Measurements from ENCODE around the gene PTEN. TPM values are rescaled to one million over a fixed set of nuclear protein-coding genes. Genes with fewer than 3 reads are reported as not detected.

The PTEN gene
- total and polyA plus RNA-seq, 11 donors = 20.1 to 77.7 (median 60.0) TPM

DNA sequence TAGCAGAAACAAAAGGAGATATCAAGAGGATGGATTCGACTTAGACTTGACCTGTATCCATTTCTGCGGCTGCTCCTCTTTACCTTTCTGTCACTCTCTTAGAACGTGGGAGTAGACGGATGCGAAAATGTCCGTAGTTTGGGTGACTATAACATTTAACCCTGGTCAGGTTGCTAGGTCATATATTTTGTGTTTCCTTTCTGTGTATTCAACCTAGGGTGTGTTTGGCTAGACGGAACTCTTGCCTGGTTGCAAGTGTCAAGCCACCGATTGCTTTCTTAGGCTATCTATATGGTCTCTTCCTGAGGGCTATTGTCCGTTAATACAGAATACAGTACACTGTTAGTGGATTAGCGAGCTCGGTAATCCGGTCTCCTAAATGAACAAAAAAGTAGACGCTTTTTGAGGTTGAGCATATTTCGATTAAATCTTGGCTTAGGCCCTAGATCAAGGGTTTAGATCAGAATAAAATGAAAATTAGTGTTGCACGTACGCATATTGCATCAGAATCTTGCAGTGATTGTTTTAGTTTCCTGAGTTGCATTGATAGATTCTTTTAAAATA is 1.2 kb downstream of the PTEN start:
- peaks cover 0 to 48% (median 26%) of the 10 kb centered on the region in 12 donors for H3K4me1 ChIP-seq
- TF ChIP-seq POLR2A (IDR thresholded peaks at IDR 0.05) = no peak
- TF ChIP-seq, protein P1, sequence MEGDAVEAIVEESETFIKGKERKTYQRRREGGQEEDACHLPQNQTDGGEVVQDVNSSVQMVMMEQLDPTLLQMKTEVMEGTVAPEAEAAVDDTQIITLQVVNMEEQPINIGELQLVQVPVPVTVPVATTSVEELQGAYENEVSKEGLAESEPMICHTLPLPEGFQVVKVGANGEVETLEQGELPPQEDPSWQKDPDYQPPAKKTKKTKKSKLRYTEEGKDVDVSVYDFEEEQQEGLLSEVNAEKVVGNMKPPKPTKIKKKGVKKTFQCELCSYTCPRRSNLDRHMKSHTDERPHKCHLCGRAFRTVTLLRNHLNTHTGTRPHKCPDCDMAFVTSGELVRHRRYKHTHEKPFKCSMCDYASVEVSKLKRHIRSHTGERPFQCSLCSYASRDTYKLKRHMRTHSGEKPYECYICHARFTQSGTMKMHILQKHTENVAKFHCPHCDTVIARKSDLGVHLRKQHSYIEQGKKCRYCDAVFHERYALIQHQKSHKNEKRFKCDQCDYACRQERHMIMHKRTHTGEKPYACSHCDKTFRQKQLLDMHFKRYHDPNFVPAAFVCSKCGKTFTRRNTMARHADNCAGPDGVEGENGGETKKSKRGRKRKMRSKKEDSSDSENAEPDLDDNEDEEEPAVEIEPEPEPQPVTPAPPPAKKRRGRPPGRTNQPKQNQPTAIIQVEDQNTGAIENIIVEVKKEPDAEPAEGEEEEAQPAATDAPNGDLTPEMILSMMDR (IDR thresholded peaks at IDR 0.05) = no peak

DNA sequence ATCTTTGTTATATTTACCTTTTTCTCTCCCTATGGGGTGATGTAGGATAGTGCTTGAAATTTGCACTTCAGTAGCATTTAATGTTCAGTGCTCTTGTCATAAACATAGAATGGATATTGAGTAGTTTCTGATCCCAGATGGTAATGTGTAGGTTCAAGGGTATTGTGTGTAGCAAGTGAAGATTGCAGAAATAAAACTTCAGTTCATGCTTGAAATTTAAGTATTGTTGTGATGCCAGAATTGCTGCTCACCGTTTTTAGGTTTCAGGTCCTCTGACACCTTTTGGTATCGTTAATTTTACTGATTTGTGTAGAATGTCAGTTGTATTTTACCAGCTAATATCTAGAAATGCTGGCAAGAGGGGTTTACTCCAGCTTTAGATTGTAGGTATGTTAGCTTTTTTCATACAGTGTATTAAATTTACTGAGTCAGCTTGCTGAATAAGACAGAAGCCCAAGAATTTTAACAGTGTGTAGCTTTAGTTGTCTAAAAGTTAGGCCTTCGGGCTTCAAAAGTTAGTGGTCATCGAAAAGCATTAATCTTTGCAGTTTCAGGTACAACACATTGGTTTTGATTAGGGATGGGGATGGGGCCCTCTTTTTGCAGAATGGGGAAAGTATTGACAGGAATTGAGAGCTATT is 1.9 kb downstream of the PTEN start:
- DNase-seq (no peak), ATAC-seq (no peak)
- Histone ChIP-seq H3K4me3 (peak overlapping the region; percentile 63 to 95 (median 80)), H3K4me1 (peaks cover 0 to 51% (median 28%) of the 10 kb centered on the region in 12 donors), H3K27me3 (no peaks in the 10 kb centered on the region), H3K9me3 (no peaks in the 10 kb centered on the region), H3K36me3 (no peaks in the 10 kb centered on the region), H3K27ac (peak overlapping the region; percentile 95 to 99 (median 97))
- intact Hi-C loops (cut with DNase I) = loop anchor here in 3 of 10 donors (10.0 kb wide), 5 partner anchors 59 to 389 kb away; no protein-coding TSS in a partner anchor
- WGBS, 4 donors = 1 to 3% (median 2%) methylated on average over 4 of the region's 4 CpGs
- no peak for TF ChIP-seq POLR2A (IDR thresholded peaks at IDR 0.05)
- TF ChIP-seq, protein P1 (IDR thresholded peaks at IDR 0.05) = no peak

More for the DNA sequence above, 1.2 kb downstream of the PTEN start:
- DNase-seq (no peak), ATAC-seq (no peak)
- H3K4me3 ChIP-seq = peak overlapping the region; percentile 63 to 95 (median 80)
- intact Hi-C loops (cut with DNase I) = loop anchor here (5.0 to 10.0 kb wide), 17 partner anchors 60 to 688 kb away; no protein-coding TSS in a partner anchor
- no peaks in the 10 kb centered on the region for H3K36me3 ChIP-seq
- WGBS, 4 donors = 0 to 1% (median 0%) methylated on average over 16 of the region's 16 CpGs
- no peaks in the 10 kb centered on the region for H3K9me3 ChIP-seq
- no peaks in the 10 kb centered on the region for H3K27me3 ChIP-seq
- peak overlapping the region; percentile 95 to 99 (median 97) for H3K27ac ChIP-seq

DNA sequence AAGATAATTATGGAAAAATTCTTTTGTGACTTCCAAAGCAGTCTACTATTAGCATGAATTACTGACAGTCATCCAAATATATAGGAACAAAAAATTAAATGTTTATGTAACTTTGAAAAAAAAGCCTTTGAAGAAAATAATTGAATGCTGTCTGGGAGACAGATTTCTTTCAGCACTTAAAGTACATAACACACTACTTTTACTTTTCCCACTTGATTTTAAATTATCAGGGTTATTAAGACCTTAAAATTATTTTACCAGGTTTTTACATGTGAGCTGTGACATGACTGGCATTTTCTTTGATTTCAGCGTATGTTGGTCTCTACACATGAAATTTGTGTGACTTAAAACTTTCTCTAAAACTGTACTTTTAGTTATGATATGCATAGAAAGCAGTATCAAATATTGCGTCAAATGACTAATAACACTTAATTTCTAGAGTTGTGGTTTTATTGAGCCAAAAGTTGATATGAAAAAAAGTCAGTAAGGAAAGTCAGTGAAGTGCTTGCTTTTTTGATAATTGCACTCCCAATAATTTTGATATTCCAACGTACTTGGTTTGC is 3.1 kb downstream of the PTEN start:
- intact Hi-C loops (cut with DNase I) = loop anchor here in 3 of 10 donors (10.0 kb wide), 5 partner anchors 58 to 388 kb away; no protein-coding TSS in a partner anchor
- Histone ChIP-seq H3K4me3 (peak overlapping the region; percentile 63 to 95 (median 80)), H3K9me3 (no peaks in the 10 kb centered on the region), H3K4me1 (peaks cover 0 to 51% (median 31%) of the 10 kb centered on the region in 12 donors), H3K27me3 (no peaks in the 10 kb centered on the region), H3K36me3 (no peaks in the 10 kb centered on the region), H3K27ac (peak overlapping the region in 11 of 12 donors; percentile 7 to 99 (median 97))
- 2 to 8% (median 3%) methylated on average over 3 of the region's 3 CpGs for WGBS, 4 donors
- DNase-seq (no peak), ATAC-seq (no peak)
- TF ChIP-seq POLR2A (IDR thresholded peaks at IDR 0.05) = no peak
- TF ChIP-seq, protein P1 (IDR thresholded peaks at IDR 0.05) = no peak

DNA sequence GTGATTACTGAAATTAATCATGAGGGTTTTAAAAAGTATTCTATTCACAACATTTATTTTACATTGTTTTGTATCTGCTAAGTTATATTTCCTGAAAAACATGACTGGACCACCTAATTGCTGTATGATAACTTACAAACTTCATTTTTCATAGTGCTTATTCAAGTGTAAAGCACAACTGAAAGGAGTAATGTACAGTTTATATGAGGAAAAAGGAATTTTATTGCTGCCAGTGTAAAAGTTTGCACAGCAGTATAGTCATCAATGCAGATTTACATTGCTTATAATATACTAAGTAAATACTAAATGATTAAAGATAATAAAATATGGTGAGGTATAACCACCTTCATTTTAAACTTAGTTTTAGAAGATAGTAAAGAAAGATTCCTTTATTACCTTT is 4.0 kb downstream of the PTEN start:
- intact Hi-C loops (cut with DNase I) = loop anchor here in 3 of 10 donors (10.0 kb wide), 5 partner anchors 57 to 387 kb away; no protein-coding TSS in a partner anchor

More for the DNA sequence above, 4.0 kb downstream of the PTEN start:
- TF ChIP-seq, protein P1 (IDR thresholded peaks at IDR 0.05) = no peak
- no peak for TF ChIP-seq POLR2A (IDR thresholded peaks at IDR 0.05)
- ATAC-seq = no peak
- Histone ChIP-seq H3K36me3 (peaks cover 0 to 3% (median 0%) of the 10 kb centered on the region in 9 donors), H3K27me3 (no peaks in the 10 kb centered on the region), H3K27ac (peak overlapping the region in 11 of 12 donors; percentile 3 to 99 (median 97)), H3K9me3 (no peaks in the 10 kb centered on the region), H3K4me1 (peaks cover 0 to 55% (median 34%) of the 10 kb centered on the region in 12 donors), H3K4me3 (peak overlapping the region in 11 of 12 donors; percentile 67 to 95 (median 85))
- no peak for DNase-seq

Measured in heart left ventricle (tissue), 16 donors.